Posterior cingulate gyrus (tissue), 11 donors: ENCODE results near the gene SUN3.
A peak's percentile ranks its signal among the peaks of the same experiment; 100 is the strongest.
"Not testable (repeated sequence)": the region's sequence is repeated elsewhere in the genome, so short reads cannot be mapped to it uniquely, and the experiment has no call there.

Source experiments
- DNase-seq, 10 donors: peaks; one replicate each; pipeline versions ENCODE4 v3.0.0 to v3.0.0-alpha.2; 2020 to 2021; ENCODE audit warnings: mixed read lengths in 3 of 10
- intact Hi-C: fragments of 100-400 bp; cut with DNase I; formaldehyde crosslinking; loops from one replicate; pipeline ENCODE4 v1.15.1; 2023

Gene SUN3

DNA sequence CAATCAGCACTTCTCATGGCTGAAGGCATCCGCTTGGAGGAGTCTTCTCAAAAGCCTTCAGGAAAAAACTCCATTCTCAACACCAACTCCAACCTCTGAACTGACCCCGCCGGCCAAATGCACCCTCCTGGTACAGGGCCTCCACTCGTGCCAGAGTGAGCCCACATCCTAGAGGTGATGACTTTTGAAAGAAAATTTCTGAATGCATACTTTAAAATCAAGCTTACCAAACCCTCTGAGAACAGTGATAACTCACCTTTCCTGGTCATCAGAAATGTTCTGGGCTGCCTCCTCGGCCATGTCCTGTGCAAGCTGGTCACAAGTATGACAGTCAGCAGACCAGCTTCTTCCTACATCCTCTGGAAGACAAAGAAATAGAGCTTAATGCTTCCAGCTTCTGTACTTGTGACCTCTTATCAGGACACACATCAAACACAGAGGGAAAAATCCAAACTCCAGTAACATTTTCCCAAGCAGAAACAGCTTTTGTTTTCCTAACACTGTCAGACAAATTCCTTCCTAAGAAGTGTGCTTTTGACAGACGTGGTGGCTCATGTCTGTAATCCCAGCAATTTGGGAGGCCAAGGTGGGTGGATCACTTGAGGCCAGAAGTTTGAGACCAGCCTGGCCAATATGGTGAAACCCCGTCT, 80.6 kb downstream of the SUN3 start, which contains the start of gene PKD1L1:
TSS of gene PKD1L1 (minus strand) at position 326 of the 650 bp plus-strand sequence. CDS start at position 300, 26 bp downstream.
- intact Hi-C loops = no loop called here
- no peak for DNase-seq

GRCh38 chr7:47947355-47947749, 81.6 kb downstream of the SUN3 start:
- intact Hi-C loops = no loop called here
- DNase-seq = peak in 1 of 10 donors; percentile 72

- intact Hi-C loops = no loop called here
- DNase-seq = no peak
Observed at GRCh38 chr7:47946581-47947354, 82.1 kb downstream of the SUN3 start.

DNA sequence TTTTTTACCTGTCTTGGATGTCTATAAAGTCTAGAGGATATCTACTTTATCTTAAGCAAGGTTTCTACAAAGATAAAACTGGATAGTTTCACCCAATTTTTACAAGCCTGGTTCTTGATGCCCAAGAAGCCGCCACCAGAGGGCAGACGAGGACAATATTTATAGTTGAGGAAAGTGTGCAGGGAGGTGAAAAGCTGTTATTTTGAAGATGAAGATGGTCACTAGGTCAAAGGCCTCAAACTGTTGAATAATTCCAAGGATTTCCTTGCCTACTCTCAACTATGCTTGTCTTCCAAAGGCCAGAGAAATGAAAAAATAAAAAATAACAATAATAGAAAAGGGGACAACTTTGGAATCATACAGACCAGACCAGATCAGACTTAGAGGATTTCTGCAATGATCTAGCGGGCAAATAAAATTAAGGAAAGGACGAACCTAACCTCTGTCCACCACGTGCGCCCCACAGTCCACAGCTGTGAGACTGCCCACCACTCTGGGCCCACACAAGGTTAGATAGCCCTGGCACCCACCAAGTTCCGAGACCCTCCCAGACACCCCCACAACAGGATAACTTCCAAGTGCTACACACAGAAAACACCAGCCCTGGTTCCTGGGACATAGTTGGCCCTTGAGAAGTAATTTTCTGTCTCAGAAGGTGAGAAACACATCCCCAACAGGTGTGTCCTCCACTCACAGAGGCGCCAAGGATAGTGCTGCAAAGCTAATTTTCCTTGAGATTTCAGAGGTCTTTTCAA, 83.5 kb downstream of the SUN3 start:
- intact Hi-C loops = loop anchor here (1.0 kb wide), 1 partner anchor 165 kb away; no protein-coding TSS in a partner anchor
- DNase-seq = peak; percentile 36 to 94 (median 80)

DNA sequence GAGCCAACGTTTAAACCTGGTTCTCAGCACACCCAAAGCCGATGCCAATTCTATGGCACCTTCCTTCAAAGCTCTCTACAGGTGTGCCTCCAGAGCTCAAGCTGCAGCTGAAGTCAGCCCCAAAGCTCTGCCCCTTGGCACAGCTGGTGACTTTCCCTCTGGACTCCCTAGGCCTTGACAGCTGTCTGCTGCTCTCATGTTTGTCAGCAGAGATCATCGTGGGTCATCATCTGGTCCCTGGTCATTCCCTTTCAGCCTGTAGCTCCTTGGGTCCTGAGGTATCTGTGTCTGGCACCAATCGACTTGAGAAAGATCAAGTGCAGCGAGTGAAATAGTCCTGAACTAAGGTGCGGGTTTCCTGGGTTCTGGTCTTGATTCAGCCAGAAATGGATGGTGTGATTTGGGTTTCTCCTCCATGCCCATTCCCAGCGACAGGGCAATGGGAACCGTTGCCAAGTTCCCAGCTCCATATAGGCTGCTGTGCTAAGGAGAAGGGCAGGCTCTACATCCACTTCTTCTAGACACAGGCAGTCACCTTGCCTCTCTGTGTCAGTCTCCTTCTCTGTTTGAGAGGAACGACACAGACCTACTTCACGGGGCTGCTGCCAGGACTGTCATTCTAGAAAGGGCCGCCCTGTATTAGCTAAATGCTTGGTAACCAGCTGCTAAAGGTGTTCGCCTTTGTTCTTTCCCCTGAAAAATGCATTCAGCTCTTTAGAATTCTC, 84.2 kb downstream of the SUN3 start:
- intact Hi-C loops = loop anchor here (1.0 kb wide), 1 partner anchor 166 kb away; no protein-coding TSS in a partner anchor
- no peak for DNase-seq

GRCh38 chr7:47943676-47944474, 85.0 kb downstream of the SUN3 start:
- intact Hi-C loops = no loop called here
- DNase-seq = no peak

GRCh38 chr7:47942651-47943050, 86.3 kb downstream of the SUN3 start:
- intact Hi-C loops, DNase-seq: not testable (repeated sequence)

DNA sequence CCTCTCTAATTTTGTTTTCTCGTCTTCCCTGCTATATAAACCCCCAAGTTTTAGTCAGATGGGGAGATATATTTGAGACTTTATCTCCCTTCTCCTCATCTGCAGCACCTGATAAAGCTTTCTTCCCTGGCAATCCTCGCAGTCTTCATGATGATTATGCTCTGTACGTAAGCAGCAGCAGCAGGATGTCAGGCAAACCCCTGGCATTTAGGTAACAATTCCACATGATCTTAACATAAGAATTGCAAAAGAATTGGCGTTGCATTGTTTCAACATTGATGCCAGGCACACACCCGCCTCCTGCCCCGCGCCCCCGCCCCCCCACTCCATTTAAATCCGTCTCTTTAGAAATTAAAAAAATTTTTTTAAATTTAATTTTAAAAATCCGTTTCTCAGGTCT, 86.8 kb downstream of the SUN3 start:
- no peak for DNase-seq
- intact Hi-C loops = no loop called here

- intact Hi-C loops = no loop called here
- peak in 1 of 10 donors; percentile 63 for DNase-seq
Observed at GRCh38 chr7:47941136-47941844, 87.6 kb downstream of the SUN3 start.

- intact Hi-C loops = no loop called here
Observed at GRCh38 chr7:47940088-47941013, 88.6 kb downstream of the SUN3 start.

DNA sequence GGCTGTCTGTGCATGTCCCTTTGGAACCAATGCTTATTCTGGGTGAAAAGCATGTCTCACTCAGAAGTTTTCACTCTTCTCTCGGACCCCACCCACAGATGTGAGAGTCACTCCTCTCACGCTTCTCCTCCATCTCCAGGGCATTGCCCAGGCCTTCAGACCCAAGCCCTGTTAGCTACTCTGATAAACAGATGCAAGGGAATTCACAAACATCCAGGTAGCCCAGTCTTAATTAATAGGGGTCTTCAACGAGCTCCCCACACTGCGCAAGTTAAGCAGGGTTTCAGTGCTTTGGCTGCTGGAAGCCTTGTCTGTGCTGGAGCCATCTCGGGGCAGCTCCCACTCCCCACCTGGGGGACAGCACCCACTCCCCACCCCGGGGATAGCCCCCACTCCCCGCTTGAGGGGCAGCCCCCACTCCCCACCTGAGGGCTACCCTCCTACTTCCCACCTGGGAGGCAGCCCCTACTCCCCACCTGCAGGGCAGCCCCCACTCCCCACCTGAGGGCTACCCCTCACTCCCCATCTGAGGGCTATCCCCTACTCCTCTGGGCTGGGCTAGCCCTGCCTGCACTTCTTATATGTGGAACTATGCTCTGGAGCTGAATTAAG, 89.4 kb downstream of the SUN3 start:
- DNase-seq = peak in 2 of 10 donors; percentile 39 to 71
- intact Hi-C loops = no loop called here

More at GRCh38 chr7:47940088-47941013, 88.6 kb downstream of the SUN3 start:
- DNase-seq = peak in 1 of 10 donors; percentile 62

DNA sequence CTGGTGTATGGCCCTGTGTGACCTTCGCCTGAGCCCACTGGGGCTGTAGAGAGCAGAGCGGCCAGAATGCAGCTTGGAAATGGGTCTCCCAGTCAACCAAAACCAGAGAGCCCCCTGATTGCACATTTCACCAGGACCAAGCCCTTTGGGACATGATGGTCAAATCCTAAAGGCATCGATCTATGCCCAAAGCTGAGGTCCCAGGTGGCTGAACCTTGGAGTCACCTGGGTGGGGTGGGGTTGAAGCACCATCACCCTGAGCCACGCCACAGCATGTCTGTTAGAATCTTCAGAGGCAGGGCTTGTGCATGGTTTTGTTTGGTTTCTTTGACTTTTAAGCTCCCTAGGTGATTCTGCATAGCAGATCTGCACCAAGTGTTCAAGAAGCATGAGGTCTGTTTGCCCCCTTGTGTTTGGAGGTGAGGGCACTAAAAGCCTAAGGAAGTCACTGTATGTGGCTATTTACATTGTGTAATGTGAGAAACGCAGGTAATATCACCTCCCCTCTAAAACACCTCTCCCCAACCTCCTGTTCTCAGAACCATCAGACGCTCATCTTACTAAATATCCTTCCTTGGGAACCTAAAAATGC, 90.2 kb downstream of the SUN3 start:
- no peak for DNase-seq
- intact Hi-C loops = no loop called here

DNA sequence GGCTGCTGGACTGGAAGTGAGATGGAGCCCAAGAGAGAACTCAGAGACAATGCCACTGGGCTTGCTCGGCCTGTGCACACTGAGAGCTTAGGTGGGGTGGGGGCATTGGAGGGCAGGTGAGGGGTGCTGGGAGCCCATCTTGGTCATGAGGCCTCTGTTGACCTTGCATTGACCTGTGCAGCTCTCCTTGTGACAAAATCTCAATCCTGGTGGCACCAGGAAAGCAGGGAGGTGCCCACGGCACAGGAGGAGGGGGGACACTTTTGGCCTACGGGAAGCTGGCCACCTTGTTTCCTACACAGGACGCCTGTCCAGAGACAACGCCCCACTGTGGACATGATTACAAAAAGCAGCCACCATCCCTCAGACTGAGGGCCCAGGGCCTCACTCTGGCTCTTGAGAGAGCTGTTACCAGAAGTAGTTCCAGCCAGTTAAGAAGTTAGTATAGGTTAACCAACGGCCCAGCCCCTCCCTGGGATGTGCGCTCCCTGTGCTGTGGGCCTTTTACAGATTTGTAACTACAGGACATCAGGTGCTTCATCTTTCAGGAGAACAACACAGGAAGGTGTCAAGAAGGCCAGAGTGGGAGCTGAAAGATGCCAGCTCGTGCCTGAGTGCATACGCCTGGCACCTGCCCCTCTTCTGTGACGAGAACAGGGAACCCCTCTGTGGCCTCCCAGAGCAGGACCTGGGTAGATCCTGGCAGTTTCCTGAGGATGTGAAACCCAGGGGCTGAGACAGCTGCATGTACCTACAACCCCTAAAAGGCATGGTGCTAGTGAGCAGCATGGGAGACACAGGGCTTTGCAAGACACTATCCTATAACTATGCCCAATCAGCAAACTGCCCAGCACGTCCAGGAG, 91.0 kb downstream of the SUN3 start:
- intact Hi-C loops = no loop called here
- no peak for DNase-seq
